HepG2 (cell line): Measurements from ENCODE around the gene CHKB. TPM values are rescaled to one million over a fixed set of nuclear protein-coding genes. Genes with fewer than 3 reads are reported as not detected.

Source experiments
- BCLAF1 ChIP-seq: fragments of 450-650 bp; IDR thresholded peaks from 2 replicates; pipeline ENCODE4 v1.6.1; 2017; ENCODE audit warnings: mild to moderate bottlenecking
- BRCA1 ChIP-seq: sonication (generic); formaldehyde crosslinking; IDR thresholded peaks from 2 replicates; pipeline ENCODE4 v1.4.0; 2020; ENCODE audit warnings: missing genetic modification reagents
- SOX5 ChIP-seq: IDR thresholded peaks from 2 replicates; pipeline ENCODE4 v1.6.1; 2016; ENCODE audit warnings: borderline replicate concordance
- SRF ChIP-seq: IDR thresholded peaks from 2 replicates; pipeline ENCODE4 v1.6.1; 2011; ENCODE audit warnings: mild to moderate bottlenecking, low read depth, low read length, moderate library complexity
- ZNF33A ChIP-seq: sonication (generic); formaldehyde crosslinking; IDR thresholded peaks from 2 replicates; pipeline ENCODE4 v1.5.1; 2020; ENCODE audit warnings: missing genetic modification reagents, mild to moderate bottlenecking, moderate library complexity, borderline replicate concordance
- ZNF749 ChIP-seq: sonication (generic); formaldehyde crosslinking; IDR thresholded peaks from 2 replicates; pipeline ENCODE4 v1.8.0; 2022; ENCODE audit warnings: mild to moderate bottlenecking, missing genetic modification reagents, moderate library complexity, borderline replicate concordance
- polyA plus RNA-seq, 8 experiments: library from polyadenylated mRNA; depleted of rRNA in 3 of 8; stranded (reverse) in 7 of 8; unstranded in 1 of 8; fragments of >200 nt; fragmentation: Illumina TruSeq in 4 of 8; extraction: Trizol in 4 of 8; gene quantifications; 2 replicates each; pipeline versions ENCODE4 v1.2.1 to v1.2.3, GENCODE V29; 2011 to 2016; ENCODE audit warnings: low read depth in 4 of 8, missing spikeins in 1 of 8, mixed read lengths in 1 of 8; ENCODE audit not compliant: insufficient read depth in 1 of 8
- total RNA-seq, 5 experiments: library from RNA; depleted of rRNA; stranded (reverse); fragments of >200 nt; fragmentation: Illumina TruSeq; extraction: Trizol; gene quantifications; 2 replicates each; pipeline ENCODE4 v1.2.3, GENCODE V29; 2016; ENCODE audit warnings: low read depth in 1 of 5
- TF ChIP-seq, protein P1 (sequence below): sonication (generic); formaldehyde crosslinking; IDR thresholded peaks from 2 replicates; pipeline ENCODE4 v1.4.0; 2020; ENCODE audit warnings: missing genetic modification reagents
- TF ChIP-seq, protein P2 (sequence below): sonication (generic); formaldehyde crosslinking; IDR thresholded peaks from 2 replicates; pipeline ENCODE4 v1.5.0; 2020; ENCODE audit warnings: missing genetic modification reagents
- TF ChIP-seq, protein P3 (sequence below): sonication (generic); formaldehyde crosslinking; IDR thresholded peaks from 2 replicates; pipeline ENCODE4 v1.4.0; 2020; ENCODE audit warnings: missing genetic modification reagents
- TF ChIP-seq, protein P4 (sequence below): sonication (generic); formaldehyde crosslinking; IDR thresholded peaks from 2 replicates; pipeline ENCODE4 v1.8.0; 2022; ENCODE audit warnings: mild to moderate bottlenecking, missing genetic modification reagents; ENCODE audit not compliant: insufficient replicate concordance

CHKB gene
- total and polyA plus RNA-seq, 2 of the 13 experiments (the other 11 are each of a cell fraction or from before 2014, with no cell fraction given), result 24.5 to 42.7 TPM

DNA sequence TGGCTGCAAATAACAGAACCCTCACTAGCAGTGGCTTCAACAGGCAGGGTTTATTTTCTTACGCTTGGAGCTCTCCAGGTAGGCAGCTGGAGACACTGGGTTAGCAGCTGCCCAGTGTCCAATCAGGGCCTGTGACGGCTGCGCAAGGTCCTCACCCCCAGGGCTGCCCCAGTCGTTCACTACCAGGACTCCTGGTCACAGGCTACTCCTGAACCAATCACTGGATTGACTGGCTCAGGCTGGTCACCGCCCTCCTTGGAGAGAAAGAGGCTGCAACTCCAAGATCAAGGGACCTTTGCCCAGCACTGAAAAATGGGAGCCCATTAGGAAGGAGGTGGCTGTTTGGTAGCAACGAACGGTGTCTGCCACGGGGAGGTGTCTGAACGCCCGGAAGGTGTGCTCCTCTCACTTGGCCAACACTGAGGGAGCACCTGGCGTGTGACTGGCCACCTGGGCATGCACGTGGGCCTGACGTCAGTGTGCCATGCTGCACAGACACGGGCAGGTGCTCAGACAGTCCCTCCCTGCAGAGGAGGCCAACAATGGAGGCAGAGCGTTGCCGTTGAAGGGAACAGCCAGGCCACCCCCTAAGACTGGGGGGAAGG lies 40.2 kb upstream of the CHKB start (continued):
- TF ChIP-seq, protein P1, sequence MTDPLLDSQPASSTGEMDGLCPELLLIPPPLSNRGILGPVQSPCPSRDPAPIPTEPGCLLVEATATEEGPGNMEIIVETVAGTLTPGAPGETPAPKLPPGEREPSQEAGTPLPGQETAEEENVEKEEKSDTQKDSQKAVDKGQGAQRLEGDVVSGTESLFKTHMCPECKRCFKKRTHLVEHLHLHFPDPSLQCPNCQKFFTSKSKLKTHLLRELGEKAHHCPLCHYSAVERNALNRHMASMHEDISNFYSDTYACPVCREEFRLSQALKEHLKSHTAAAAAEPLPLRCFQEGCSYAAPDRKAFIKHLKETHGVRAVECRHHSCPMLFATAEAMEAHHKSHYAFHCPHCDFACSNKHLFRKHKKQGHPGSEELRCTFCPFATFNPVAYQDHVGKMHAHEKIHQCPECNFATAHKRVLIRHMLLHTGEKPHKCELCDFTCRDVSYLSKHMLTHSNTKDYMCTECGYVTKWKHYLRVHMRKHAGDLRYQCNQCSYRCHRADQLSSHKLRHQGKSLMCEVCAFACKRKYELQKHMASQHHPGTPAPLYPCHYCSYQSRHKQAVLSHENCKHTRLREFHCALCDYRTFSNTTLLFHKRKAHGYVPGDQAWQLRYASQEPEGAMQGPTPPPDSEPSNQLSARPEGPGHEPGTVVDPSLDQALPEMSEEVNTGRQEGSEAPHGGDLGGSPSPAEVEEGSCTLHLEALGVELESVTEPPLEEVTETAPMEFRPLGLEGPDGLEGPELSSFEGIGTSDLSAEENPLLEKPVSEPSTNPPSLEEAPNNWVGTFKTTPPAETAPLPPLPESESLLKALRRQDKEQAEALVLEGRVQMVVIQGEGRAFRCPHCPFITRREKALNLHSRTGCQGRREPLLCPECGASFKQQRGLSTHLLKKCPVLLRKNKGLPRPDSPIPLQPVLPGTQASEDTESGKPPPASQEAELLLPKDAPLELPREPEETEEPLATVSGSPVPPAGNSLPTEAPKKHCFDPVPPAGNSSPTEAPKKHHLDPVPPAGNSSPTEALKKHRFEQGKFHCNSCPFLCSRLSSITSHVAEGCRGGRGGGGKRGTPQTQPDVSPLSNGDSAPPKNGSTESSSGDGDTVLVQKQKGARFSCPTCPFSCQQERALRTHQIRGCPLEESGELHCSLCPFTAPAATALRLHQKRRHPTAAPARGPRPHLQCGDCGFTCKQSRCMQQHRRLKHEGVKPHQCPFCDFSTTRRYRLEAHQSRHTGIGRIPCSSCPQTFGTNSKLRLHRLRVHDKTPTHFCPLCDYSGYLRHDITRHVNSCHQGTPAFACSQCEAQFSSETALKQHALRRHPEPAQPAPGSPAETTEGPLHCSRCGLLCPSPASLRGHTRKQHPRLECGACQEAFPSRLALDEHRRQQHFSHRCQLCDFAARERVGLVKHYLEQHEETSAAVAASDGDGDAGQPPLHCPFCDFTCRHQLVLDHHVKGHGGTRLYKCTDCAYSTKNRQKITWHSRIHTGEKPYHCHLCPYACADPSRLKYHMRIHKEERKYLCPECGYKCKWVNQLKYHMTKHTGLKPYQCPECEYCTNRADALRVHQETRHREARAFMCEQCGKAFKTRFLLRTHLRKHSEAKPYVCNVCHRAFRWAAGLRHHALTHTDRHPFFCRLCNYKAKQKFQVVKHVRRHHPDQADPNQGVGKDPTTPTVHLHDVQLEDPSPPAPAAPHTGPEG (CRISPR knock-in tag), result no peak
- no peak for TF ChIP-seq BRCA1 (CRISPR knock-in tag)
- TF ChIP-seq, protein P2, sequence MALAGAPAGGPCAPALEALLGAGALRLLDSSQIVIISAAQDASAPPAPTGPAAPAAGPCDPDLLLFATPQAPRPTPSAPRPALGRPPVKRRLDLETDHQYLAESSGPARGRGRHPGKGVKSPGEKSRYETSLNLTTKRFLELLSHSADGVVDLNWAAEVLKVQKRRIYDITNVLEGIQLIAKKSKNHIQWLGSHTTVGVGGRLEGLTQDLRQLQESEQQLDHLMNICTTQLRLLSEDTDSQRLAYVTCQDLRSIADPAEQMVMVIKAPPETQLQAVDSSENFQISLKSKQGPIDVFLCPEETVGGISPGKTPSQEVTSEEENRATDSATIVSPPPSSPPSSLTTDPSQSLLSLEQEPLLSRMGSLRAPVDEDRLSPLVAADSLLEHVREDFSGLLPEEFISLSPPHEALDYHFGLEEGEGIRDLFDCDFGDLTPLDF (CRISPR knock-in tag), result no peak
- no peak for TF ChIP-seq ZNF33A
- TF ChIP-seq, protein P3, sequence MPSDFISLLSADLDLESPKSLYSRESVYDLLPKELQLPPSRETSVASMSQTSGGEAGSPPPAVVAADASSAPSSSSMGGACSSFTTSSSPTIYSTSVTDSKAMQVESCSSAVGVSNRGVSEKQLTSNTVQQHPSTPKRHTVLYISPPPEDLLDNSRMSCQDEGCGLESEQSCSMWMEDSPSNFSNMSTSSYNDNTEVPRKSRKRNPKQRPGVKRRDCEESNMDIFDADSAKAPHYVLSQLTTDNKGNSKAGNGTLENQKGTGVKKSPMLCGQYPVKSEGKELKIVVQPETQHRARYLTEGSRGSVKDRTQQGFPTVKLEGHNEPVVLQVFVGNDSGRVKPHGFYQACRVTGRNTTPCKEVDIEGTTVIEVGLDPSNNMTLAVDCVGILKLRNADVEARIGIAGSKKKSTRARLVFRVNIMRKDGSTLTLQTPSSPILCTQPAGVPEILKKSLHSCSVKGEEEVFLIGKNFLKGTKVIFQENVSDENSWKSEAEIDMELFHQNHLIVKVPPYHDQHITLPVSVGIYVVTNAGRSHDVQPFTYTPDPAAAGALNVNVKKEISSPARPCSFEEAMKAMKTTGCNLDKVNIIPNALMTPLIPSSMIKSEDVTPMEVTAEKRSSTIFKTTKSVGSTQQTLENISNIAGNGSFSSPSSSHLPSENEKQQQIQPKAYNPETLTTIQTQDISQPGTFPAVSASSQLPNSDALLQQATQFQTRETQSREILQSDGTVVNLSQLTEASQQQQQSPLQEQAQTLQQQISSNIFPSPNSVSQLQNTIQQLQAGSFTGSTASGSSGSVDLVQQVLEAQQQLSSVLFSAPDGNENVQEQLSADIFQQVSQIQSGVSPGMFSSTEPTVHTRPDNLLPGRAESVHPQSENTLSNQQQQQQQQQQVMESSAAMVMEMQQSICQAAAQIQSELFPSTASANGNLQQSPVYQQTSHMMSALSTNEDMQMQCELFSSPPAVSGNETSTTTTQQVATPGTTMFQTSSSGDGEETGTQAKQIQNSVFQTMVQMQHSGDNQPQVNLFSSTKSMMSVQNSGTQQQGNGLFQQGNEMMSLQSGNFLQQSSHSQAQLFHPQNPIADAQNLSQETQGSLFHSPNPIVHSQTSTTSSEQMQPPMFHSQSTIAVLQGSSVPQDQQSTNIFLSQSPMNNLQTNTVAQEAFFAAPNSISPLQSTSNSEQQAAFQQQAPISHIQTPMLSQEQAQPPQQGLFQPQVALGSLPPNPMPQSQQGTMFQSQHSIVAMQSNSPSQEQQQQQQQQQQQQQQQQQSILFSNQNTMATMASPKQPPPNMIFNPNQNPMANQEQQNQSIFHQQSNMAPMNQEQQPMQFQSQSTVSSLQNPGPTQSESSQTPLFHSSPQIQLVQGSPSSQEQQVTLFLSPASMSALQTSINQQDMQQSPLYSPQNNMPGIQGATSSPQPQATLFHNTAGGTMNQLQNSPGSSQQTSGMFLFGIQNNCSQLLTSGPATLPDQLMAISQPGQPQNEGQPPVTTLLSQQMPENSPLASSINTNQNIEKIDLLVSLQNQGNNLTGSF (CRISPR knock-in tag), result 0 out of 2 replicates have a peak, but pooled peaks have one; percentile 33
- TF ChIP-seq BCLAF1, result no peak
- no peak for TF ChIP-seq SOX5 (CRISPR knock-in tag)
- TF ChIP-seq, protein P4, sequence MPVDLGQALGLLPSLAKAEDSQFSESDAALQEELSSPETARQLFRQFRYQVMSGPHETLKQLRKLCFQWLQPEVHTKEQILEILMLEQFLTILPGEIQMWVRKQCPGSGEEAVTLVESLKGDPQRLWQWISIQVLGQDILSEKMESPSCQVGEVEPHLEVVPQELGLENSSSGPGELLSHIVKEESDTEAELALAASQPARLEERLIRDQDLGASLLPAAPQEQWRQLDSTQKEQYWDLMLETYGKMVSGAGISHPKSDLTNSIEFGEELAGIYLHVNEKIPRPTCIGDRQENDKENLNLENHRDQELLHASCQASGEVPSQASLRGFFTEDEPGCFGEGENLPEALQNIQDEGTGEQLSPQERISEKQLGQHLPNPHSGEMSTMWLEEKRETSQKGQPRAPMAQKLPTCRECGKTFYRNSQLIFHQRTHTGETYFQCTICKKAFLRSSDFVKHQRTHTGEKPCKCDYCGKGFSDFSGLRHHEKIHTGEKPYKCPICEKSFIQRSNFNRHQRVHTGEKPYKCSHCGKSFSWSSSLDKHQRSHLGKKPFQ (CRISPR knock-in tag), result no peak
- no peak for TF ChIP-seq SRF
- 0 out of 2 replicates have a peak, but pooled peaks have one; percentile 33 for TF ChIP-seq ZNF749
